HEK293 (cell line): ENCODE measurements around the gene KCTD6.
A peak's percentile ranks its signal among the peaks of the same experiment; 100 is the strongest.

Experiments
- CTCF ChIA-PET: fragments of 350-600 bp; formaldehyde crosslinking; extraction: SDS; loops from one replicate; lab custom pipeline; 2021; ENCODE audit warnings: antibody characterized with exemption; lab: Yijun Ruan, JAX
- POLR2A ChIA-PET: fragments of 300-600 bp; formaldehyde crosslinking; extraction: SDS; loops from one replicate; lab custom pipeline; 2020; ENCODE audit warnings: antibody characterized with exemption, inconsistent platforms; lab: Yijun Ruan, JAX
- H3K27ac ChIP-seq: fragments of 200-500 bp; sonication (Bioruptor generic); 2 replicates; pipeline ENCODE4 v1.5.1; 2014; ENCODE audit warnings: low read depth, low read length, control low read depth, inconsistent platforms; ENCODE audit errors: extremely low read depth
- H3K36me3 ChIP-seq, 2 experiments: fragments of 200-500 bp in 1 of 2; sonication (Bioruptor generic) in 1 of 2; 1 replicate in 1 of 2; 2 replicates in 1 of 2; pipeline ENCODE4 v1.5.1; 2014 to 2017; ENCODE audit warnings: inconsistent platforms in 2 of 2, low read length in 2 of 2; ENCODE audit not compliant: control insufficient read depth in 2 of 2, insufficient read depth in 1 of 2
- H3K4me1 ChIP-seq: fragments of 200-500 bp; sonication (Bioruptor generic); 2 replicates; pipeline ENCODE4 v1.5.1; 2014; ENCODE audit warnings: mild to moderate bottlenecking, low read length, inconsistent platforms; ENCODE audit not compliant: control insufficient read depth, insufficient read depth
- H3K4me3 ChIP-seq: 2 replicates; pipeline ENCODE4 v1.5.1; 2011; ENCODE audit warnings: low read depth, mild to moderate bottlenecking, control low read depth, low read length, moderate library complexity
- H3K9me3 ChIP-seq: fragments of 200-500 bp; sonication (Bioruptor generic); 2 replicates; pipeline ENCODE4 v1.5.1; 2014; ENCODE audit warnings: low read depth, low read length, inconsistent platforms; ENCODE audit not compliant: control insufficient read depth, insufficient read depth
- BCL11A ChIP-seq: fragments of 450-650 bp; formaldehyde crosslinking; IDR thresholded peaks from 2 replicates; pipeline ENCODE4 v1.5.1; 2016; ENCODE audit warnings: low read depth, missing biosample characterization, missing genetic modification characterization
- GLIS1 ChIP-seq: fragments of 450-650 bp; formaldehyde crosslinking; IDR thresholded peaks from 2 replicates; pipeline ENCODE4 v1.5.1; 2016; ENCODE audit warnings: missing biosample characterization, missing genetic modification characterization
- GLIS2 ChIP-seq: fragments of 450-650 bp; formaldehyde crosslinking; IDR thresholded peaks from 2 replicates; pipeline ENCODE4 v1.5.1; 2016; ENCODE audit warnings: missing biosample characterization, missing genetic modification characterization
- KLF1 ChIP-seq: fragments of 450-650 bp; formaldehyde crosslinking; IDR thresholded peaks from 2 replicates; pipeline ENCODE4 v1.5.1; 2016; ENCODE audit warnings: missing biosample characterization, missing genetic modification characterization
- KLF9 ChIP-seq: fragments of 450-650 bp; formaldehyde crosslinking; IDR thresholded peaks from 2 replicates; pipeline ENCODE4 v1.5.1; 2016; ENCODE audit warnings: missing biosample characterization, missing genetic modification characterization, low read depth
- PATZ1 ChIP-seq: fragments of 450-650 bp; formaldehyde crosslinking; IDR thresholded peaks from 2 replicates; pipeline ENCODE4 v1.5.1; 2016; ENCODE audit warnings: missing biosample characterization, missing genetic modification characterization
- SP2 ChIP-seq: fragments of 450-650 bp; formaldehyde crosslinking; IDR thresholded peaks from 2 replicates; pipeline ENCODE4 v1.5.1; 2016; ENCODE audit warnings: missing biosample characterization, missing genetic modification characterization
- SP3 ChIP-seq: fragments of 450-650 bp; formaldehyde crosslinking; IDR thresholded peaks from 2 replicates; pipeline ENCODE4 v1.5.1; 2016; ENCODE audit warnings: missing biosample characterization, missing genetic modification characterization
- ZBTB8A ChIP-seq: fragments of 450-650 bp; formaldehyde crosslinking; IDR thresholded peaks from 2 replicates; pipeline ENCODE4 v1.5.1; 2016; ENCODE audit warnings: missing biosample characterization, missing genetic modification characterization
- ZFHX2 ChIP-seq: fragments of 450-650 bp; formaldehyde crosslinking; conservative IDR thresholded peaks from 2 replicates; pipeline ENCODE4 v1.5.1; 2016; ENCODE audit warnings: missing biosample characterization, missing genetic modification characterization
- ZFP41 ChIP-seq: fragments of 450-650 bp; formaldehyde crosslinking; IDR thresholded peaks from 2 replicates; pipeline ENCODE4 v1.5.1; 2016; ENCODE audit warnings: missing biosample characterization, missing genetic modification characterization, borderline replicate concordance
- ZIC2 ChIP-seq: fragments of 450-650 bp; formaldehyde crosslinking; IDR thresholded peaks from 2 replicates; pipeline ENCODE4 v1.5.1; 2016; ENCODE audit warnings: missing biosample characterization, missing genetic modification characterization
- ZNF146 ChIP-seq: fragments of 450-650 bp; formaldehyde crosslinking; IDR thresholded peaks from 2 replicates; pipeline ENCODE4 v1.5.1; 2016; ENCODE audit warnings: missing biosample characterization, missing genetic modification characterization
- ZNF335 ChIP-seq: fragments of 450-650 bp; formaldehyde crosslinking; conservative IDR thresholded peaks from 2 replicates; pipeline ENCODE4 v1.5.1; 2016; ENCODE audit warnings: missing biosample characterization, missing genetic modification characterization
- ZNF404 ChIP-seq: fragments of 450-650 bp; formaldehyde crosslinking; IDR thresholded peaks from 2 replicates; pipeline ENCODE4 v1.5.1; 2017; ENCODE audit warnings: missing biosample characterization, missing genetic modification characterization
- TF ChIP-seq, protein P1 (sequence below): fragments of 450-650 bp; formaldehyde crosslinking; optimal IDR thresholded peaks from 2 replicates; pipeline ENCODE3; 2016; ENCODE audit warnings: missing biosample characterization, mild to moderate bottlenecking, missing genetic modification characterization
- TF ChIP-seq, protein P2 (sequence below): fragments of 450-650 bp; formaldehyde crosslinking; IDR thresholded peaks from 2 replicates; pipeline ENCODE4 v1.5.1; 2016; ENCODE audit warnings: missing biosample characterization, missing genetic modification characterization, borderline replicate concordance

The KCTD6 gene

GRCh38 chr3:58491506-58492402 lies at the start of gene KCTD6:
KCTD6 (plus strand) TSS chr3:58492096; CDS start chr3:58498756, 6,660 bp downstream.
- H3K27ac ChIP-seq: peak within 1 kb of the TSS; percentile 77
- CTCF ChIA-PET: interaction anchor here (0.8 to 3.3 kb wide), 12 partner anchors 8 to 323 kb away, joined by 3 to 12 read pairs (median 4); partner anchors contain the start of gene RPP14
- H3K4me1 ChIP-seq: peaks cover 8% of the 10 kb centered on the region; the same call in 1 of the 2 replicates
- POLR2A ChIA-PET: interaction anchor here (1.4 kb wide), 1 partner anchor 28 kb away, joined by 3 read pairs; no protein-coding TSS in a partner anchor
- H3K4me3 ChIP-seq: peak within 1 kb of the TSS; percentile 64
- TF ChIP-seq ZNF335 (tag by site-specific recombination) (peak; percentile 79), ZIC2 (tag by site-specific recombination) (peak; percentile 40), PATZ1 (0 out of 2 replicates have a peak, but pooled peaks have one; percentile 12), BCL11A (no peak), ZBTB8A (tag by site-specific recombination) (no peak), KLF1 (tag by site-specific recombination) (peak; percentile 33; the same call in 1 of the 2 replicates), SP3 (tag by site-specific recombination) (peak; percentile 65), ZFP41 (tag by site-specific recombination) (no peak), KLF9 (peak; percentile 33; the same call in 1 of the 2 replicates), GLIS2 (tag by site-specific recombination) (peak; percentile 58), ZFHX2 (tag by site-specific recombination) (peak; percentile 46), ZNF146 (no peak), SP2 (tag by site-specific recombination) (peak; percentile 82), GLIS1 (tag by site-specific recombination) (peak; percentile 35; the same call in 1 of the 2 replicates), ZNF404 (tag by site-specific recombination) (no peak)
- TF ChIP-seq, protein P1, sequence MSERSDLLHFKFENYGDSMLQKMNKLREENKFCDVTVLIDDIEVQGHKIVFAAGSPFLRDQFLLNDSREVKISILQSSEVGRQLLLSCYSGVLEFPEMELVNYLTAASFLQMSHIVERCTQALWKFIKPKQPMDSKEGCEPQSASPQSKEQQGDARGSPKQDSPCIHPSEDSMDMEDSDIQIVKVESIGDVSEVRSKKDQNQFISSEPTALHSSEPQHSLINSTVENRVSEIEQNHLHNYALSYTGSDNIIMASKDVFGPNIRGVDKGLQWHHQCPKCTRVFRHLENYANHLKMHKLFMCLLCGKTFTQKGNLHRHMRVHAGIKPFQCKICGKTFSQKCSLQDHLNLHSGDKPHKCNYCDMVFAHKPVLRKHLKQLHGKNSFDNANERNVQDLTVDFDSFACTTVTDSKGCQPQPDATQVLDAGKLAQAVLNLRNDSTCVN (tag by site-specific recombination): peak; percentile 35
- H3K9me3 ChIP-seq: no peaks in the 10 kb centered on the region
- H3K36me3 ChIP-seq: no peaks in the 10 kb centered on the region

DNA sequence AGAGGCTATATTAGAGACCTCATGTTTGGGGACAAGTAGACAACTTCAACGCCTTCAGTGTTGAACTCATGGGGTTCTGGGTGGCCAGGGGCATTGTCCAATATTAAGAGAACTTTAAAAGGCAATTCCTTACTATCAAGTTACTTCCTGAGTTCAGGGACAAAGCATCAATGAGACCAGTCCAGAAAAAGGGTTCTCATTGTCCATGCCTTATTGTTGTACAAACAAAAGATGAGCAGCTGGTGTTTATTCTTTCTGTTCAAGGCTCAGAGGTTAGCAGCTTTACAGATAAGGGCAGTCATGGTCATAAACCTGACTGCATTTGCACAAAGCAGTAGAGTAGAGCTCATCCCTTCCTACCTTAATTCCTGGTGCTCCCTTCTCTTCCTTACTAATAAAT lies 39.7 kb upstream of the KCTD6 start:
- ChIA-PET POLR2A (no interaction called here), CTCF (interaction anchor here (1.1 kb wide), 1 partner anchor 11 kb away, joined by 3 read pairs; no protein-coding TSS in a partner anchor)
- H3K9me3 ChIP-seq: no peaks in the 10 kb centered on the region
- no peak overlapping the region for H3K4me3 ChIP-seq
- no peaks in the 10 kb centered on the region for H3K36me3 ChIP-seq
- H3K27ac ChIP-seq: no peak overlapping the region
- H3K4me1 ChIP-seq: no peaks in the 10 kb centered on the region
- TF ChIP-seq, protein P2, sequence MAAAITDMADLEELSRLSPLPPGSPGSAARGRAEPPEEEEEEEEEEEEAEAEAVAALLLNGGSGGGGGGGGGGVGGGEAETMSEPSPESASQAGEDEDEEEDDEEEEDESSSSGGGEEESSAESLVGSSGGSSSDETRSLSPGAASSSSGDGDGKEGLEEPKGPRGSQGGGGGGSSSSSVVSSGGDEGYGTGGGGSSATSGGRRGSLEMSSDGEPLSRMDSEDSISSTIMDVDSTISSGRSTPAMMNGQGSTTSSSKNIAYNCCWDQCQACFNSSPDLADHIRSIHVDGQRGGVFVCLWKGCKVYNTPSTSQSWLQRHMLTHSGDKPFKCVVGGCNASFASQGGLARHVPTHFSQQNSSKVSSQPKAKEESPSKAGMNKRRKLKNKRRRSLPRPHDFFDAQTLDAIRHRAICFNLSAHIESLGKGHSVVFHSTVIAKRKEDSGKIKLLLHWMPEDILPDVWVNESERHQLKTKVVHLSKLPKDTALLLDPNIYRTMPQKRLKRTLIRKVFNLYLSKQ: no peak
